Smooth muscle cell (in vitro differentiated cells): ENCODE measurements around the gene CMKLR1. TPM values are rescaled to one million over a fixed set of nuclear protein-coding genes. Genes with fewer than 3 reads are reported as not detected.
A peak's percentile ranks its signal among the peaks of the same experiment; 100 is the strongest.

Source experiments
- DNase-seq: peaks from one replicate; lab custom pipeline; 2025; ENCODE audit not compliant: unreplicated experiment; lab: John Stamatoyannopoulos, UW
- H2AFZ ChIP-seq: fragments of 200-600 bp; sonication (generic); 2 replicates; pipeline ENCODE4 v1.6.0; 2016; ENCODE audit warnings: antibody characterized with exemption, low read depth, mild to moderate bottlenecking
- H3F3A ChIP-seq: fragments of 200-600 bp; sonication (generic); 2 replicates; pipeline ENCODE4 v1.6.0; 2017; ENCODE audit warnings: antibody characterized with exemption, low read depth
- H3K27ac ChIP-seq: fragments of 200-600 bp; sonication (generic); 2 replicates; pipeline ENCODE4 v1.5.1; 2016; ENCODE audit warnings: low read depth, mild to moderate bottlenecking
- H3K27me3 ChIP-seq: fragments of 200-600 bp; sonication (generic); 2 replicates; pipeline ENCODE4 v1.6.1; 2016; ENCODE audit warnings: low read depth, mild to moderate bottlenecking
- H3K36me3 ChIP-seq: fragments of 200-600 bp; sonication (generic); 2 replicates; pipeline ENCODE4 v1.5.1; 2016; ENCODE audit warnings: low read depth
- H3K4me1 ChIP-seq: fragments of 200-600 bp; sonication (generic); 2 replicates; pipeline ENCODE4 v1.5.1; 2016; ENCODE audit warnings: low read depth
- H3K4me2 ChIP-seq: fragments of 200-600 bp; sonication (generic); 2 replicates; pipeline ENCODE4 v1.6.0; 2016; ENCODE audit warnings: mild to moderate bottlenecking
- H3K4me3 ChIP-seq: fragments of 200-600 bp; sonication (generic); 2 replicates; pipeline ENCODE4 v1.5.1; 2016; ENCODE audit warnings: mild to moderate bottlenecking
- H3K79me2 ChIP-seq: fragments of 200-600 bp; sonication (generic); 2 replicates; pipeline ENCODE4 v1.6.0; 2016; ENCODE audit warnings: low read depth, mild to moderate bottlenecking
- H3K9ac ChIP-seq: fragments of 200-600 bp; sonication (generic); 2 replicates; pipeline ENCODE4 v1.6.0; 2016; ENCODE audit warnings: low read depth
- H3K9me3 ChIP-seq: fragments of 200-600 bp; sonication (generic); replicated peaks from 2 replicates; pipeline ENCODE4 v1.5.1; 2016; ENCODE audit warnings: low read depth
- H4K20me1 ChIP-seq: fragments of 200-600 bp; sonication (generic); 2 replicates; pipeline ENCODE4 v1.6.0; 2016; ENCODE audit warnings: low read depth
- WGBS: methylation state at CpG from one replicate; pipeline ENCODE4 v1.1.7; 2016; ENCODE audit warnings: low lambda C conversion rate; 5-methylcytosine and 5-hydroxymethylcytosine counted together
- polyA plus RNA-seq: library from polyadenylated mRNA; unstranded; fragments of >200 nt; fragmentation: Nextera tagmentation; extraction: Ambion mirVana; gene quantifications from 2 replicates; pipeline ENCODE4 v1.2.1, GENCODE V29; 2016
- total RNA-seq: library from RNA; depleted of rRNA; stranded (reverse); fragments of >200 nt; gene quantifications from 2 replicates; pipeline ENCODE4 v1.2.3, GENCODE V29; 2014
- TF ChIP-seq, protein P1 (sequence below): fragments of 200-600 bp; sonication (generic); IDR thresholded peaks from 2 replicates; pipeline ENCODE4 v1.5.1; 2017; ENCODE audit warnings: borderline replicate concordance, mild to moderate bottlenecking, antibody characterized with exemption; ENCODE audit not compliant: insufficient read depth, poor library complexity, severe bottlenecking

Gene CMKLR1
- total and polyA plus RNA-seq, 2 experiments from 2014 or later: 179 to 294 TPM

DNA sequence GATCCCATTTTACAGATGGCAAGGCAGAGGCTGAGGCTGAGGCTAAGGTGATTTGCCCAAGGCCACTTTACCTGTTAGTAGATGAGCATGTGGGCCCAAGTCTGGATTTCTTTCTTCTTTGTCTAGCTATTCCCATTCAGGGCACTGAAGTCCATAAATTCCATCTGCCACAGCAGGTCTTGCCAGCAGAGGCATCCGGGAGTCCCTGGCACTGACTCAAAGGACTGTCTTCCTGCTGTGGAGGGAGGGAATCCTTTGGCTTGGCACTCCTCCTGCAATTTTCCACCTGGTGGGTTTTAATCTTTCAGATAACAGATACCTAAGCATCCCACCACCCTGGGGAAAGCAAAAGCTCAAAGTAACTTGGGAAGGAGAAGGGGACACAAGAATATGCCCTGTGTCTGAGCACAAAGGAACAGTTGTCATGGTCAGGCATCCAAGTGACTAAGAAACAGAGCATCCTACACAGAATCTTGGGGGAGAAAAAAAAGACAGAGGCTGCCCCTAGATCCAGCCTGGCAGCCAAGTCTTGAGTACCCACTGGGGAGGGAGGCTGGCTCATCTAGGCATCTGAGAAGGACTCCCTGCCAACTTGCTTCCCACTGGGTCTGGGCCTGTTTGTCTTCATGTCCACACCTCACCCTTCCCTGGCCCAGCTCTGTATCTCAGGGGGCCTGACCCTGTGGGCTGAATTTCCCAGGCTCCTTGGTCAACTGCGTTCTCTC lies 35.6 kb upstream of the CMKLR1 start:
- Histone ChIP-seq H4K20me1 (no peaks in the 10 kb centered on the region), H3K27me3 (no peaks in the 10 kb centered on the region), H3K9ac (no peak overlapping the region), H3K27ac (no peak overlapping the region), H3K4me3 (no peak overlapping the region), H3K9me3 (peaks cover 7% of the 10 kb centered on the region), H3K4me1 (peaks cover 4% of the 10 kb centered on the region), H2AFZ (no peak overlapping the region), H3F3A (peaks cover 20% of the 10 kb centered on the region), H3K4me2 (no peak overlapping the region), H3K36me3 (no peaks in the 10 kb centered on the region), H3K79me2 (no peaks in the 10 kb centered on the region)
- WGBS: 98% methylated on average over 2 of the region's 2 CpGs
- TF ChIP-seq, protein P1, sequence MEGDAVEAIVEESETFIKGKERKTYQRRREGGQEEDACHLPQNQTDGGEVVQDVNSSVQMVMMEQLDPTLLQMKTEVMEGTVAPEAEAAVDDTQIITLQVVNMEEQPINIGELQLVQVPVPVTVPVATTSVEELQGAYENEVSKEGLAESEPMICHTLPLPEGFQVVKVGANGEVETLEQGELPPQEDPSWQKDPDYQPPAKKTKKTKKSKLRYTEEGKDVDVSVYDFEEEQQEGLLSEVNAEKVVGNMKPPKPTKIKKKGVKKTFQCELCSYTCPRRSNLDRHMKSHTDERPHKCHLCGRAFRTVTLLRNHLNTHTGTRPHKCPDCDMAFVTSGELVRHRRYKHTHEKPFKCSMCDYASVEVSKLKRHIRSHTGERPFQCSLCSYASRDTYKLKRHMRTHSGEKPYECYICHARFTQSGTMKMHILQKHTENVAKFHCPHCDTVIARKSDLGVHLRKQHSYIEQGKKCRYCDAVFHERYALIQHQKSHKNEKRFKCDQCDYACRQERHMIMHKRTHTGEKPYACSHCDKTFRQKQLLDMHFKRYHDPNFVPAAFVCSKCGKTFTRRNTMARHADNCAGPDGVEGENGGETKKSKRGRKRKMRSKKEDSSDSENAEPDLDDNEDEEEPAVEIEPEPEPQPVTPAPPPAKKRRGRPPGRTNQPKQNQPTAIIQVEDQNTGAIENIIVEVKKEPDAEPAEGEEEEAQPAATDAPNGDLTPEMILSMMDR: no peak
- DNase-seq: no peak

GRCh38 chr12:108373111-108373510 lies 34.0 kb upstream of the CMKLR1 start:
- peaks cover 20% of the 10 kb centered on the region for H3F3A ChIP-seq
- no peak for DNase-seq
- no peaks in the 10 kb centered on the region for H3K79me2 ChIP-seq
- H3K4me3 ChIP-seq: no peak overlapping the region
- TF ChIP-seq, protein P1: peak; percentile 38
- H3K27me3 ChIP-seq: no peaks in the 10 kb centered on the region
- no peaks in the 10 kb centered on the region for H4K20me1 ChIP-seq
- H3K36me3 ChIP-seq: no peaks in the 10 kb centered on the region
- H3K4me2 ChIP-seq: no peak overlapping the region
- 55% methylated on average over 1 of the region's 1 CpG for WGBS
- H3K27ac ChIP-seq: peak overlapping the region; percentile 71
- H3K4me1 ChIP-seq: peaks cover 4% of the 10 kb centered on the region
- H3K9ac ChIP-seq: no peak overlapping the region
- peaks cover 7% of the 10 kb centered on the region for H3K9me3 ChIP-seq
- H2AFZ ChIP-seq: no peak overlapping the region

GRCh38 chr12:108371801-108372344 lies 32.8 kb upstream of the CMKLR1 start:
- Histone ChIP-seq H3K4me3 (no peak overlapping the region), H3K9ac (no peak overlapping the region), H3K27me3 (no peaks in the 10 kb centered on the region), H3K79me2 (no peaks in the 10 kb centered on the region), H3K36me3 (no peaks in the 10 kb centered on the region), H2AFZ (no peak overlapping the region), H3K4me2 (no peak overlapping the region), H3K27ac (peak overlapping the region; percentile 71), H4K20me1 (no peaks in the 10 kb centered on the region), H3F3A (peaks cover 20% of the 10 kb centered on the region), H3K4me1 (peaks cover 9% of the 10 kb centered on the region), H3K9me3 (peaks cover 7% of the 10 kb centered on the region)
- DNase-seq: peak; percentile 17
- TF ChIP-seq, protein P1: no peak
- WGBS: 11% methylated on average over 6 of the region's 6 CpGs

DNA sequence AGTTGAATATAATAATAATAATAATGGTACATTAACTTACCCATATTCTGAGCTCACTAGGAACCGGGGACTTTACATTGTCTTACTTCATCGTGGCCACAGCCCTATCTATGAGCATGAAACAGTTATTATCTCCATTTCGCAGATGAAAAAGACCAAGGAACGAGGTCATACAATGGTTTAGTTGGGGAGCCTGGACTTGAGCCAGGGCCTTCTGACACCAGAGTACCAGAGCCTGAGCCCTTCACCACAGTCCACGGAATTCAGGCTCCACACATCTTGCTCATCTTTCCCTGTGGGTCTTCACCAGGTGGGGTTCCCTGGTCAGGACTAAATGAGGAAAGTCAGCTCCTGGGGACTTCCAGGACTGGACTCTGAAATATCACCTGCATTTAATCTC lies 31.3 kb upstream of the CMKLR1 start:
- no peaks in the 10 kb centered on the region for H4K20me1 ChIP-seq
- no peak for DNase-seq
- peak overlapping the region; percentile 71 for H3K27ac ChIP-seq
- 47% methylated on average over 5 of the region's 5 CpGs for WGBS
- no peak overlapping the region for H3K4me3 ChIP-seq
- no peak overlapping the region for H3K9ac ChIP-seq
- peaks cover 10% of the 10 kb centered on the region for H3K4me1 ChIP-seq
- no peaks in the 10 kb centered on the region for H3K36me3 ChIP-seq
- peaks cover 20% of the 10 kb centered on the region for H3F3A ChIP-seq
- H3K79me2 ChIP-seq: no peaks in the 10 kb centered on the region
- no peak overlapping the region for H2AFZ ChIP-seq
- H3K9me3 ChIP-seq: peaks cover 7% of the 10 kb centered on the region
- H3K27me3 ChIP-seq: no peaks in the 10 kb centered on the region
- no peak overlapping the region for H3K4me2 ChIP-seq
- TF ChIP-seq, protein P1: no peak
